ENCODE data around the gene HAVCR1.

DNA sequence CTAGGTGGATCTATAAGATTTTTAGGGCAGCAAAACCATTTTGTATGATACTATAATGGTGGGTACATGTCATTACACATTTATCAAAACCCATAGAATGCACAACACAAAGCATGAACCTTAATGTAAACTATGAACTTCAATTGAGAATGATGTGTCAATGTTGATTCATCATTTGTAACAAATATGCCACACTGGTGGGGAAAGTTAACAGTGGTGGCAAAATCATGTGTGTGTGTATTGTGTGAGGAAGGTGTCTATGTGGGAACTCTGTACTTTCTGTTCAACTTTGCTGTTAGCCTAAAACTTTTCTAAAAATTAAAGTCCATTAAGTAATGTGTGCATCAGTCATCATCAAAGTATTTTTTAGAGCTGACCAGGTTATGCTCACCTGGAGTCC is 38.9 kb downstream of the HAVCR1 start:
- TF ChIP-seq JUN (CRISPR knock-in tag; IDR thresholded peaks at IDR 0.05) (no peak), HNRNPH1 (optimal IDR thresholded peaks at IDR 0.05; ENCODE audit: low read depth, low read length) (no peak), TP53 (CRISPR knock-in tag; conservative IDR thresholded peaks at IDR 0.05) (no peak)
- TF ChIP-seq, protein P1, sequence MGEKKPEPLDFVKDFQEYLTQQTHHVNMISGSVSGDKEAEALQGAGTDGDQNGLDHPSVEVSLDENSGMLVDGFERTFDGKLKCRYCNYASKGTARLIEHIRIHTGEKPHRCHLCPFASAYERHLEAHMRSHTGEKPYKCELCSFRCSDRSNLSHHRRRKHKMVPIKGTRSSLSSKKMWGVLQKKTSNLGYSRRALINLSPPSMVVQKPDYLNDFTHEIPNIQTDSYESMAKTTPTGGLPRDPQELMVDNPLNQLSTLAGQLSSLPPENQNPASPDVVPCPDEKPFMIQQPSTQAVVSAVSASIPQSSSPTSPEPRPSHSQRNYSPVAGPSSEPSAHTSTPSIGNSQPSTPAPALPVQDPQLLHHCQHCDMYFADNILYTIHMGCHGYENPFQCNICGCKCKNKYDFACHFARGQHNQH (CRISPR knock-in tag; IDR thresholded peaks at IDR 0.05): no peak
